C4-2B (cell line): ENCODE results near the gene INO80C.

Experiments used
- H3K27ac ChIP-seq: fragments of 450-650 bp; 2 replicates; pipeline ENCODE4 v1.5.1; 2017
- CTCF ChIP-seq: fragments of 450-650 bp; conservative IDR thresholded peaks from 2 replicates; pipeline ENCODE4 v1.5.1; 2017; ENCODE audit warnings: mild to moderate bottlenecking
- ZFX ChIP-seq: fragments of 450-650 bp; IDR thresholded peaks from 2 replicates; pipeline ENCODE4 v1.6.1; 2017

Gene INO80C

GRCh38 chr18:35517715-35518114 lies 20.0 kb upstream of the INO80C start:
- no peak overlapping the region for H3K27ac ChIP-seq
- TF ChIP-seq CTCF, result no peak
- no peak for TF ChIP-seq ZFX

- TF ChIP-seq ZFX (no peak), CTCF (no peak)
- no peak overlapping the region for H3K27ac ChIP-seq
Measured at GRCh38 chr18:35516789-35517188, 19.0 kb upstream of the INO80C start.

- TF ChIP-seq ZFX, result no peak
- TF ChIP-seq CTCF, result no peak
- H3K27ac ChIP-seq, result no peak overlapping the region
Measured at GRCh38 chr18:35516351-35516750, 18.6 kb upstream of the INO80C start.

GRCh38 chr18:35515460-35516130 lies 17.8 kb upstream of the INO80C start:
- H3K27ac ChIP-seq, result no peak overlapping the region

GRCh38 chr18:35514752-35515459 lies 17.1 kb upstream of the INO80C start:
- H3K27ac ChIP-seq, result no peak overlapping the region
- TF ChIP-seq ZFX (no peak), CTCF (no peak)

More at GRCh38 chr18:35515460-35516130, 17.8 kb upstream of the INO80C start:
- TF ChIP-seq CTCF (no peak), ZFX (no peak)

GRCh38 chr18:35514283-35514682 lies 16.5 kb upstream of the INO80C start:
- no peak overlapping the region for H3K27ac ChIP-seq
- no peak for TF ChIP-seq ZFX
- no peak for TF ChIP-seq CTCF

GRCh38 chr18:35513181-35513936 lies 15.6 kb upstream of the INO80C start:
- TF ChIP-seq CTCF, result no peak
- TF ChIP-seq ZFX, result no peak
- H3K27ac ChIP-seq, result no peak overlapping the region
